B cell (primary cell): Measurements from ENCODE around the gene ABCA7. TPM values are rescaled to one million over a fixed set of nuclear protein-coding genes. Genes with fewer than 3 reads are reported as not detected.
A peak's percentile ranks its signal among the peaks of the same experiment; 100 is the strongest.

Experiments used
- ATAC-seq: fragments of 200-7000 bp; cut with Tn5 transposase; one replicate; pipeline ENCODE4 v1.10.0; 2021; ENCODE audit warnings: low read depth, mild to moderate bottlenecking, moderate number of reproducible peaks, moderate library complexity
- CTCF ChIA-PET: fragments of 350-600 bp; sonication (Branson Sonifier 250); formaldehyde crosslinking; loops from one replicate; lab custom pipeline; 2021; ENCODE audit warnings: antibody characterized with exemption, inconsistent platforms; lab: Charles Lee
- POLR2A ChIA-PET: fragments of 350-600 bp; sonication (Branson Sonifier 250); formaldehyde crosslinking; loops from one replicate; lab custom pipeline; 2021; ENCODE audit warnings: antibody characterized with exemption; lab: Charles Lee
- DNase-seq: peaks from one replicate; pipeline ENCODE4 v3.0.0; 2013
- H2AFZ ChIP-seq: 2 replicates; pipeline ENCODE4 v1.6.1; 2012; ENCODE audit warnings: mild to moderate bottlenecking, low read depth, low read length; ENCODE audit not compliant: insufficient read depth, poor library complexity, severe bottlenecking
- H3K27ac ChIP-seq, 2 donors: 1 replicate in 1 of 2; 2 replicates in 1 of 2; pipeline ENCODE4 v1.5.1; 2012 to 2013; ENCODE audit warnings: low read length in 2 of 2, mild to moderate bottlenecking in 2 of 2, moderate library complexity in 1 of 2
- H3K27me3 ChIP-seq, 4 experiments: fragments of 200-600 bp in 1 of 4; sonication (generic) in 1 of 4; replicated peaks in 1 of 4; 1 replicate in 2 of 4; 2 replicates in 2 of 4; pipeline versions ENCODE4 v1.6.1 to v1.7.0; 2013 to 2016; ENCODE audit warnings: low read length in 3 of 4, mild to moderate bottlenecking in 2 of 4, mixed read lengths in 1 of 4, moderate library complexity in 1 of 4; ENCODE audit not compliant: insufficient read depth in 4 of 4, control insufficient read depth in 3 of 4; ENCODE audit errors: control extremely low read depth in 1 of 4
- H3K36me3 ChIP-seq, 2 experiments: replicated peaks in 1 of 2; 1 replicate in 1 of 2; 2 replicates in 1 of 2; pipeline versions ENCODE4 v1.6.1 to v1.7.1; 2013; ENCODE audit warnings: low read length in 1 of 2; ENCODE audit not compliant: insufficient read depth in 2 of 2, control insufficient read depth in 1 of 2; ENCODE audit errors: control extremely low read depth in 1 of 2, extremely low read depth in 1 of 2
- H3K4me1 ChIP-seq, 2 donors: fragments of 200-600 bp in 1 of 2; sonication (generic) in 1 of 2; 1 replicate in 1 of 2; 2 replicates in 1 of 2; pipeline versions ENCODE4 v1.5.1 to v1.6.1; 2013 to 2017; ENCODE audit warnings: low read length in 2 of 2; ENCODE audit not compliant: control insufficient read depth in 2 of 2, insufficient read depth in 2 of 2
- H3K4me2 ChIP-seq: replicated peaks from 2 replicates; pipeline ENCODE3; 2012; ENCODE audit warnings: mild to moderate bottlenecking, low read depth, low read length; ENCODE audit not compliant: poor library complexity, severe bottlenecking
- H3K4me3 ChIP-seq, 5 experiments: fragments of 200-600 bp in 1 of 5; sonication (generic) in 1 of 5; 1 replicate in 3 of 5; 2 replicates in 2 of 5; pipeline versions ENCODE4 v1.5.1 to v1.7.0; 2011 to 2016; ENCODE audit warnings: low read length in 4 of 5, mild to moderate bottlenecking in 4 of 5, low read depth in 2 of 5, control low read depth in 1 of 5, moderate library complexity in 1 of 5; ENCODE audit not compliant: insufficient read depth in 1 of 5; ENCODE audit errors: control extremely low read depth in 1 of 5, extremely low read depth in 1 of 5
- H3K79me2 ChIP-seq: fragments of 200-600 bp; sonication (generic); one replicate; pipeline ENCODE4 v1.6.0; 2016; ENCODE audit warnings: low read length; ENCODE audit not compliant: control insufficient read depth, insufficient read depth
- H3K9ac ChIP-seq: fragments of 200-600 bp; sonication (generic); 2 replicates; pipeline ENCODE4 v1.6.1; 2017; ENCODE audit warnings: mild to moderate bottlenecking, low read length, moderate library complexity
- H3K9me3 ChIP-seq, 3 donors: one replicate each; pipeline versions ENCODE4 v1.6.1 to v1.7.1; 2013; ENCODE audit warnings: low read length in 2 of 3; ENCODE audit not compliant: control insufficient read depth in 2 of 3, insufficient read depth in 1 of 3; ENCODE audit errors: control extremely low read depth in 1 of 3
- H4K20me1 ChIP-seq: 2 replicates; pipeline ENCODE4 v1.6.0; 2012; ENCODE audit warnings: mild to moderate bottlenecking, low read length; ENCODE audit not compliant: insufficient read depth, control insufficient read depth, poor library complexity, severe bottlenecking
- H3K27ac Mint-ChIP-seq: one replicate; pipeline ENCODE4 v1.8.0; 2021; ENCODE audit warnings: mixed read lengths
- H3K27me3 Mint-ChIP-seq: one replicate; pipeline ENCODE4 v1.8.0; 2021; ENCODE audit warnings: mixed read lengths
- H3K4me1 Mint-ChIP-seq: one replicate; pipeline ENCODE4 v1.8.0; 2021; ENCODE audit warnings: mixed read lengths
- H3K4me3 Mint-ChIP-seq: one replicate; pipeline ENCODE4 v1.8.0; 2021; ENCODE audit warnings: mixed read lengths
- H3K9me3 Mint-ChIP-seq: one replicate; pipeline ENCODE4 v1.8.0; 2022; ENCODE audit warnings: mixed read lengths; ENCODE audit not compliant: insufficient read depth
- CTCF ChIP-seq: fragments of 200-600 bp; IDR thresholded peaks from one replicate; pipeline ENCODE4 v1.8.0; 2022; ENCODE audit warnings: antibody characterized with exemption, mild to moderate bottlenecking
- EZH2 ChIP-seq: IDR thresholded peaks from 2 replicates; pipeline ENCODE4 v1.6.1; 2012; ENCODE audit warnings: borderline replicate concordance, low read depth, mild to moderate bottlenecking, moderate library complexity, low read length; ENCODE audit not compliant: insufficient read depth, poor library complexity, severe bottlenecking
- WGBS: methylation state at CpG from one replicate; pipeline ENCODE4 v1.1.5; 2013; ENCODE audit warnings: missing lambda C conversion rate; ENCODE audit not compliant: insufficient coverage; 5-methylcytosine and 5-hydroxymethylcytosine counted together
- intact Hi-C: fragments of 100-400 bp; cut with micrococcal nuclease; formaldehyde crosslinking; loops from one replicate; pipeline ENCODE4 v1.10.0; 2022
- polyA plus RNA-seq: library from polyadenylated mRNA; depleted of rRNA; stranded (reverse); fragments of >200 nt; gene quantifications from 2 replicates; pipeline ENCODE4 v1.2.3, GENCODE V29; 2012
- total RNA-seq, 2 donors: library from RNA; stranded (reverse); fragments of 120-200 nt in 1 of 2; gene quantifications; 1 replicate in 1 of 2; 2 replicates in 1 of 2; pipeline versions ENCODE4 v1.2.3 to v1.2.4, GENCODE V29; 2013 to 2022

Gene ABCA7
- total and polyA plus RNA-seq, 2 donors (not counting 1 experiment from before 2014, with no cell fraction given), result 192 to 281 TPM

GRCh38 chr19:1046836-1047695 is 7.2 kb downstream of the ABCA7 start:
- TF ChIP-seq CTCF (no peak), EZH2 (no peak)
- intact Hi-C loops, result no loop called here
- Histone ChIP-seq H3K4me2 (peak overlapping the region; percentile 19), H3K36me3 (peaks cover 0 to 67% of the 10 kb centered on the region in 2 experiments), H3K4me3 (no peak overlapping the region), H3K9ac (no peak overlapping the region), H3K27ac (no peak overlapping the region), H3K27me3 (no peaks in the 10 kb centered on the region), H3K4me1 (peaks cover under 1 to 13% of the 10 kb centered on the region in 2 donors), H3K9me3 (peaks cover 0 to 7% (median 0%) of the 10 kb centered on the region in 3 donors), H3K79me2 (peaks cover 41% of the 10 kb centered on the region), H2AFZ (no peak overlapping the region), H4K20me1 (peaks cover 51% of the 10 kb centered on the region)
- DNase-seq (no peak), ATAC-seq (no peak)
- no peak overlapping the region for H3K4me3 Mint-ChIP-seq
- H3K4me1 Mint-ChIP-seq, result peaks cover 10% of the 10 kb centered on the region
- no peak overlapping the region for H3K27ac Mint-ChIP-seq
- POLR2A ChIA-PET, result interaction anchor here (0.5 to 1.3 kb wide), 4 partner anchors 11 to 27 kb away, joined by 3 to 6 read pairs (median 5); no protein-coding TSS in a partner anchor
- CTCF ChIA-PET, result interaction anchor here (0.9 to 1.7 kb wide), 3 partner anchors 17 to 152 kb away, joined by 3 to 9 read pairs (median 4); no protein-coding TSS in a partner anchor
- H3K27me3 Mint-ChIP-seq, result no peaks in the 10 kb centered on the region
- no peaks in the 10 kb centered on the region for H3K9me3 Mint-ChIP-seq
- 81% methylated on average over 71 of the region's 77 CpGs for WGBS
